H1 (cell line): ENCODE measurements around the gene UCKL1. TPM values are rescaled to one million over a fixed set of nuclear protein-coding genes. Genes with fewer than 3 reads are reported as not detected.

Experiments used
- CTBP2 ChIP-seq: IDR thresholded peaks from 2 replicates; pipeline ENCODE4 v1.7.0; 2011; ENCODE audit warnings: borderline replicate concordance, mild to moderate bottlenecking, moderate library complexity, mixed read lengths, low read length; ENCODE audit not compliant: insufficient read depth, insufficient read length
- YY1 ChIP-seq: IDR thresholded peaks from 2 replicates; pipeline ENCODE4 v1.6.1; 2011; ENCODE audit warnings: low read depth, mild to moderate bottlenecking, low read length
- polyA plus RNA-seq, 7 experiments: library from polyadenylated mRNA; depleted of rRNA in 3 of 7; stranded (reverse) in 5 of 7; unstranded in 2 of 7; fragments of >200 nt in 5 of 7; fragments of 200-250 nt in 2 of 7; gene quantifications; 1 replicate in 5 of 7; 2 replicates in 1 of 7; 4 replicates in 1 of 7; pipeline versions ENCODE4 v1.2.1 to v1.2.3, GENCODE V29; 2011 to 2013; ENCODE audit warnings: missing spikeins in 2 of 7, mixed read lengths in 2 of 7
- total RNA-seq: library from RNA; stranded (reverse); fragmentation: NEBNext Ultra II Directional; extraction: Animal tissue kit (Norgen Biotek cat#: 25700); gene quantifications from 2 replicates; pipeline ENCODE4 v1.2.1, GENCODE V29; 2021
- TF ChIP-seq, protein P1 (sequence below), 3 experiments: IDR thresholded peaks; 1 replicate in 2 of 3; 2 replicates in 1 of 3; pipeline versions ENCODE4 v1.5.1 to v1.6.1; 2011; ENCODE audit warnings: low read length in 3 of 3, mild to moderate bottlenecking in 3 of 3, inconsistent platforms in 2 of 3, low read depth in 1 of 3, moderate library complexity in 1 of 3; ENCODE audit not compliant: insufficient read depth in 1 of 3; ENCODE audit errors: control extremely low read depth in 1 of 3

The UCKL1 gene
- total and polyA plus RNA-seq, 2 of the 8 experiments (the other 6 are each of a cell fraction or from before 2014, with no cell fraction given): 36.5 to 91.2 TPM

GRCh38 chr20:63959699-63960075, 3.5 kb upstream of the UCKL1 start (continued):
- TF ChIP-seq, protein P1, sequence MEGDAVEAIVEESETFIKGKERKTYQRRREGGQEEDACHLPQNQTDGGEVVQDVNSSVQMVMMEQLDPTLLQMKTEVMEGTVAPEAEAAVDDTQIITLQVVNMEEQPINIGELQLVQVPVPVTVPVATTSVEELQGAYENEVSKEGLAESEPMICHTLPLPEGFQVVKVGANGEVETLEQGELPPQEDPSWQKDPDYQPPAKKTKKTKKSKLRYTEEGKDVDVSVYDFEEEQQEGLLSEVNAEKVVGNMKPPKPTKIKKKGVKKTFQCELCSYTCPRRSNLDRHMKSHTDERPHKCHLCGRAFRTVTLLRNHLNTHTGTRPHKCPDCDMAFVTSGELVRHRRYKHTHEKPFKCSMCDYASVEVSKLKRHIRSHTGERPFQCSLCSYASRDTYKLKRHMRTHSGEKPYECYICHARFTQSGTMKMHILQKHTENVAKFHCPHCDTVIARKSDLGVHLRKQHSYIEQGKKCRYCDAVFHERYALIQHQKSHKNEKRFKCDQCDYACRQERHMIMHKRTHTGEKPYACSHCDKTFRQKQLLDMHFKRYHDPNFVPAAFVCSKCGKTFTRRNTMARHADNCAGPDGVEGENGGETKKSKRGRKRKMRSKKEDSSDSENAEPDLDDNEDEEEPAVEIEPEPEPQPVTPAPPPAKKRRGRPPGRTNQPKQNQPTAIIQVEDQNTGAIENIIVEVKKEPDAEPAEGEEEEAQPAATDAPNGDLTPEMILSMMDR (IDR thresholded peaks at IDR 0.05; ENCODE audit: control extremely low read depth in 1 of 3, insufficient read depth in 1 of 3, low read depth in 1 of 3, low read length in 3 of 3): no peak
- TF ChIP-seq YY1 (no peak), CTBP2 (no peak)
